Hematopoietic multipotent progenitor cell treated with erythropoietin and hydrocortisone succinate and interleukin-3 and kit ligand, for 4 days (in vitro differentiated cells): ENCODE data around the gene MITF.

Experiments
- DNase-seq: peaks from one replicate; pipeline ENCODE4 v3.0.0-alpha.2; 2015

The MITF gene, protein sequence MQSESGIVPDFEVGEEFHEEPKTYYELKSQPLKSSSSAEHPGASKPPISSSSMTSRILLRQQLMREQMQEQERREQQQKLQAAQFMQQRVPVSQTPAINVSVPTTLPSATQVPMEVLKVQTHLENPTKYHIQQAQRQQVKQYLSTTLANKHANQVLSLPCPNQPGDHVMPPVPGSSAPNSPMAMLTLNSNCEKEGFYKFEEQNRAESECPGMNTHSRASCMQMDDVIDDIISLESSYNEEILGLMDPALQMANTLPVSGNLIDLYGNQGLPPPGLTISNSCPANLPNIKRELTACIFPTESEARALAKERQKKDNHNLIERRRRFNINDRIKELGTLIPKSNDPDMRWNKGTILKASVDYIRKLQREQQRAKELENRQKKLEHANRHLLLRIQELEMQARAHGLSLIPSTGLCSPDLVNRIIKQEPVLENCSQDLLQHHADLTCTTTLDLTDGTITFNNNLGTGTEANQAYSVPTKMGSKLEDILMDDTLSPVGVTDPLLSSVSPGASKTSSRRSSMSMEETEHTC

DNA sequence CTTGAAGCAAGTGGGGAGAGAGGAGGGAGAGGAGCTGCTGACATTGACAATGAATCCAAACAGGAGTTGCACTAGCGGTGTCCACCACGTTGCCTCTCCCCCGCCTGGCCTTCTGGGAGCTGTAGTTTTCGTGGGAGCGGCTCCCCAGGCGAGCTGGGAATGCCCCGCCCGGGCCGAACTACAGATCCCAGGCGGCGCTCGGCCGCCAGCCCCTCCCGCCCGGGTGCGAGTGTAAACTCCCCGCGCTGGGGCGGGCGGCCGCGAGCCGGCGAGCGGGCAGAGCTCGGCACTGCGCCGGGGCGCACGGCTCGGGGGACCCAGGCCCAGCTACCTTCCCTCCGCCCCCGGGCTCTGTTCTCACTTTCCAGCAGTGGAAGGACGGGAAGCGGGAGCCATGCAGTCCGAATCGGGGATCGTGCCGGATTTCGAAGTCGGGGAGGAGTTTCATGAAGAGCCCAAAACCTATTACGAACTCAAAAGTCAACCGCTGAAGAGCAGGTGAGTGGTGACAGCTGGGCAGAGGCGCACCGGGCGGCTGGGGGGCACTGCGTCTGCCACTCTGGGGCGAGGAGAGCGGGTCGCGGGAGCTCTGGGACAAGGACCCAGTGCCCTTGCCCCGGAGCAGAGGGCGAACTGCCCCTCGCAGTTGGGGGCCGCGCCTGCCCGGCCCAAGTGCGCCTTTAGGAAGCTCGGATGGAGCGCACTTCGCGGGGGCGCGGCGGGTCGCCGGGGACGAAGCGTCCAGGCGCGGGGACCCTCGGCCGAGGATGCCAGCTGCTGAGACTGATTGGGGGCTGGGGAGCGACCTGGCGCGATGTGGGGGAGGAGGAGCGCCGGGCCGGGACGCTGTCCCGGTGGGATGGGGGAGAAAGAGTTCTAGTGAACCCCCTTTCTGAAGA lies at the start of gene MITF:
Gene MITF, plus strand, starts transcription at position 261 of the 899 bp plus-strand sequence. Its CDS starts 134 bp downstream, at position 395.
- DNase-seq: peak; percentile 97

DNA sequence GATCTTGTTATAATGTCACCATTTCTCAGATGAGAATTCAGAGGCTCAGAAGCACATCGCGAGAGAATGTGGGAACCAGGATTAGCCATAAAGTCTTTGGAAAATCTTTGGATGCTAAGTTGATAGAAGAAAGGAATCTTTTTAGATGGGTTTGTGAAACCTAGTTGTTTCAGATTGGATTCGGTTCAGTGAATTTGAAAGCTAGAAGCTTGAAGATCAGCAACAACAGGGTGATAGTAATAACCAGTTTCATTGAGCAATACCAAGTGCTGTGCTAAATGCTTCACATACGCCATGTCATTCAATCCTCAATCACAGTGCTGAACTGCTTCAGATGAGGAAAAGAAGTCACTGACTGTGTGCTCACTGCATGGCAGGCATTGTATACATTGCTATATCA lies 47.4 kb upstream of the MITF start:
- no peak for DNase-seq

DNA sequence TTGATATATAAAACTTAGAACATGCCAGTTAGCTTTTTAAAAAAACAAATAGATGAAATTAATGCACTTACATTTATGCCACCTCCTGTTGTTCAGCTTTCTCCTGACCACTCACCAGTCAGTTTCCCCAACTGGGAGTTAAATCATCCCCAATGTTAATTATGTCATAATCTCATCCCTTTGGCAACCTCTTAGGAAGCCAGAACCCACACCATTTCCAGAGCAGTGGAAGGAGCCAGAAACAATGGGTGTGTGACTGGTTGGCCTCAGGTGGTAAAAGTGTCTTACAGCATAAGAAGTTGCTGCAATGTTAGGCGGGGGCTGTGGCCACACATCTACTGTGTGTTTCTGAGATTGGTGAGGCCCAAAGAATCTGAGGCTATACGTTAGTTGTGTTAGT lies 46.5 kb upstream of the MITF start:
- DNase-seq: no peak

DNA sequence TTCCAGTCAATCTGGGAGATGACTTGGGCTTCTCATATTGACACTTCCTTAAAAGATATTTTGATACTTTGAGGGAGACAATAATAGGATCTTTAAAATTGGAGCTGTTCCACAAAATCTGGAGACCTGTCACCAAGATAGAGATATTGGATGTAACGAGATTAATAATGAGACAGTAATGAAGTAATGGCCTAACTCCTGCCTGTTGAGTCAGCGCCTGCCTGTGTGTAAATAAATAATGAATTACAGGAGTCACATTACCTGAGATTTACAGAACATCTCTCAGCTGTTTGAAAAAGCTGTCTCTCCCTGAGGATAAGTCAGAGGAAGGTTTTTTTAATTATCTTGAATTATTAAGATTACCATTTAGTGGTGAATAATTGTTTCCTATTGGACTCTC lies 43.8 kb upstream of the MITF start:
- DNase-seq: no peak

DNA sequence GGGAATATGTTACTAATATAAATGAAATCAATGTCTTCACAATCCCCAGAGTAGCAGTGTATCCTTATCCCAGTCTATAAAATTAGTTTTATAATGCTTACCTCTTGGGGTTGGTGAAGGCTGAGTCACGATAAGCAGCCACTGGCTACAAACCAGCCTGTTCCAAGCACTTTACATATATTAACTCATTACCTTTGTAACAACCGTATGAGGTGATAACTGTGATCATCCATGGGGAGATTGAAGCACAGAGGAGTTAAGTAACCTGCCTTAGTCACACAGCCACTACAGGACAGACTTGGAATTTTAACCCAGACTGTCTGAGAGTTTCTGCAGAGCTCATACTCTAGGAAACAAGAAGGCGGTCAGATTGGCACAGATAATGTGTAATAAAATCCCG lies 43.3 kb upstream of the MITF start:
- DNase-seq: no peak

DNA sequence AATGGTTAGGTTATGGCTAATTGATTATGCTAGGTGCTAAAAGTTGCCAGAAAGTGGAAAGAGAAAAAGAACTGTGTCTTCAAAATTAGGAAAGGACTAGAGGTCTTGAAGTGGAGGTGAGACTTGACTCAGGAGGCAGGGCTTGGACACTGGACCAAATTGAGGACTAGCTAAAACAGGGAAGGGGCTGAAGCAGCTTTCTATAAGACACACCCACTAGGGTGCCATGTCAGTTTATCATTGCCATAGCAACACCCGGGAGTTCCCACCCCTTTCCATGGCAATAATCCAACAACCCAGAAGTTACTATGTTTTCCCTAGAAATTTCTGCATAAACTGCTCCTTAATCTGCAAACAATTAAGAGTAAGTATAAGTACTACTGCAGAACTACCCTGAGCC lies 42.9 kb upstream of the MITF start:
- peak; percentile 16 for DNase-seq

DNA sequence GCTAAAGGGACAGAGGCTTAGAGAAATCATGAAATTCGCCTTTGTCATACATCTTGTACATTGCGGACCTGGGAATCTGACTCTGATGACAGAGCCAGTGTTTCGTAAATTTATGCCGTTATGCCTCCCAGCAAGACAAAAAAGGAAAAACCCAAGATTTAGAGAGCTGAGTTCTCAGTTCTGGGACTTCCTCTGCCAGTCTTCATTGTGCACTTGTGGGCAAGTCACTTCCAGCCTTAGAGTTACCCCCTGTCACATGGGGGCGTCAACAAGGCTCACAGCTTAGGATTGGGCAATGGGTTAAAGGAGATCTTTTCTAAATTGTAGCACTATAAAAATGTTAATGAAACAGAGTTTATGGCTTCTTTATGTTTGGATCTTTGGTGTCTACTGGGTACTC lies 41.9 kb upstream of the MITF start:
- DNase-seq: peak; percentile 14

DNA sequence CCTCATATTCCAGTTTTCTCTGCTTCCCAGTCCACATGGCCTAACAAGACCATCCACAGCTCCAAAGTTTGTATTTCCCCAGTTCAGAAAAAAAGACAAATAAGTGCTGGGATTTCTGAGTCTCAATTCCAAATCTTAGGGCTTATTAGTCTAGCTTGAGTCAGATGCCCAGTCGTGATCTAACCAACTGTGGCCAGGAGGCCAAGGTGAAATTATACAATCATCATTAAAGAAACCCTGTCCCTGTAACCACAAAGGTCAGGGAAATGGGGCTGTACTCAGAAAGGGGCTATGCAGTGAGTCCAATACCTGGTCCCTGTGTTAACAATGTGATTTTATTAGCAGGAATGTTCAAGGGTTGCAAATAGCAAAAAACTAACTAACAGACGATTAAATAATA lies 40.5 kb upstream of the MITF start:
- DNase-seq: no peak

DNA sequence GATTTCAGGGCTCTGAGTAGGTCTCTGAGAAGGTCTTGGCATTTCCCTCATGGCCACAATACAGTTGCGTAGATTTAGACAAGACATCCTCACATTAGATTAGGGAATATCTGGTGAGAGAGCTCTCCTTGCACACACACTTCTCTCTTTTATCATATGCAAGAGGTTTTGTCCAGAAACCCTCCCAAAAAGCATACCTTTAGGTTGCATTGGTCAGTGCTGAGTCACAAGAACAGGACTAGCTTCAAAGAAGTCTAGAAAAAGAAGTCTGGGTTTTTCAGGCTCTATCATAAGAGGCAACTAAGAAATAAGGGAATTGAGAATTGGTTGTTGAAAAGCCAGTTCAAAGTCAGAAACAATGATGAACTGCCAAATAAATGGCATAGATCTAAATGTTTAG lies 40.1 kb upstream of the MITF start:
- no peak for DNase-seq

DNA sequence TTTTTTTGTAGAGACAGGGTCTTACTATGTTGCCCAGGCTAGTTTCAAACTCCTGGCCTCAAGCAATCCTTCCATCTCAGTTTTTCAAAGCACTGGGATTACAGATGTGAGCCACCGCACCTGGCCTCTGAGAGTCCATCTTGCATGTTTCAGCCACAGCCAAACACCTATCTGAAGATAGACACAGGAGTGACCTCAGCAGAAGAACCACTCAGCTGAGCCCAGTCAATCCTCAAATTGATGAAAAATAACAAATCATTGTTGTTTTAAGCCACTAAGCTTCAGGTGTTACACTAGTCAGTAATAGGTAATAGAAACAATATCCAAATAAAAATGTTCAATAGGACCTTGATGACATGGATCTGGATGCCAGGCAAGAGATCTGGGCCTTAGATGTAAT lies 38.3 kb upstream of the MITF start:
- no peak for DNase-seq

DNA sequence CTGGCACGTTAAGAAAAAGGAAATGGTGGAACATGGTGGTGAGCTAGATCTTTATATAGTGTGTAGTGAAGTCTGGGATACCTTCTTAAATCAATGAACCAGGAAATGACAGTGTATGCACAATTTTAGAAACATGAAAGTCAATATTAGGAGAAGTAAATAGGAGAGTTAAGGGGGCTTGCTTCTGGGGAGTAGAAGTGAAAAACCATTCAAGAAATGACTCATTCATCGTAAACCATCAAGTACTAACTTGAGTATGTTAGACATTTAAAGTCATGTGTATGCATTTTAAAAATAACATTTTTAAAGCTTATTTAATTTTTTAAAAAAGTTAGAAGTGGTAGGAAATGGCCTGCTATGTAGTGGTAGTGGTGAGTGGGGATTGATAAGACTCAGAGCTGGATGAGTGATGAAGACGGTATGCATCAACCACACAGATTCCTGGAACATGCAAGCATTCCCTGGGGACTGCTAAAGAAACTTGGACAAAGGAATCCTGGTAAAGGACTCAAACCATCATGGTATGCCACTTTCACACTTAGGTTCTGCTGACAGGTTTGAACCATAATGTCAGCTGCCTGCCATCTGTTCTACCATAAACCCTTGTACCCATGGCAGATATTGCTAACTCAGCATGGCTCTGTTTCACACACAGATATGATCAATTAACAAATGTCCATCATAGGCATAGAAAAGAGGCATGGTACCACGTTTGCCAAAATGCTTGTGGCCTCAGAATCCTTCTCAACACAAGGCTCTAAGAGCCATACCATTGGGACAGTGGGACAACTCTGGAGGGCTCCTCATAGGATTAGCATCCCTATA lies 28.9 kb upstream of the MITF start:
- no peak for DNase-seq

DNA sequence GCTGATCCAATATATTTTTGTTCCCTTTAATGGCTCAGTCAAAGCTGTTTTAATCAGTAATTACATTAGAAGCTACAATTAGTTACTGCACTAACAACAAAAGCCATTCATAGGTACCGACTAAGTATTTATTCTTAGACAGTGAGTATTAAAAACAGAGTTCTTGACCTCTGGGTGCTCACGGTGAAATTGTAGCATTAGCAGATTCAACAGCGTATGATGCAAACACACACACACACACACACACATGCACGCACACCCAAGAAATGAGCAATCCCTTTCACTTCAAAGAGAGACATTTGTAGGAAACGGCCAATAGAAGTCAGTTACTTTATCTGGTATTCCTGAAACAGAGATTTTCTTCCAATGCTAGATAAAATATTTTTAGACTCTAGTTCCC lies 27.0 kb upstream of the MITF start:
- DNase-seq: no peak

DNA sequence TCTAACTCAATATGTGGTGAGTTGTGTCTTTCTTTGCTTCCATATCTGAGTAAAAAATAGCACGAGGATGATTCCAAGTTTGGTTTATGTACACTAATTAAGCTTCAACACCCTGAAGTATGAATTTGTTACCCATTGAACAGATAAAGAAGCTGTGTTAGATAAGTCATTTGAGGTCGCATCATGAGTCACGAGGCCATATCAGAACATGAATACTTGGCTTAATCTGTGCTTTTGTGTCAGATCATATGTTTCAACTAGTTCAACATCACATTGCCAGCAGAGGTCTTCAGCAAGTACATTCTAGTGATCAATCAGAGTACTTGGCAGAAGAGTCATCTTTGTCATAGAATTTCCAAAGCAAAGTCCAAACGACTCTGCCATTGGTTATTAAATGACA lies 26.3 kb upstream of the MITF start:
- DNase-seq: peak; percentile 25

DNA sequence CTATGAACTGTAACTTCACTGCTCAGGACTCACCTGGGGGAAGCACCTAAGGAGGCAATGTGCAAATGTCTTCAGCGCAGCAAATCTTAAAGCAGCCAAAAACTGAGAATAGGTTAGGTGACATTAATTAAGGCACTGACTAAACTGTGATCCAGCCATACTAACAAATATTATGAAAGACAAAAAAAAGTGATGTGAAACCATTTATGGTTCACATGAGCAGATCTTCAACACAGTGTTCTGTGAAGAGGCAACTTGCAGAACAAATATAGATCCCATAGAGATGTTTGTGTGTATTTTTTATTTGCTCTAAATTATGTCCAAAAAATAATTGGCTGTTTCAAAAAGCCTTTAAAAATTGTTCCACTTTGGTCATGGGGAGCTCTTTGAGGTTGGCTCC lies 24.1 kb upstream of the MITF start:
- DNase-seq: no peak

DNA sequence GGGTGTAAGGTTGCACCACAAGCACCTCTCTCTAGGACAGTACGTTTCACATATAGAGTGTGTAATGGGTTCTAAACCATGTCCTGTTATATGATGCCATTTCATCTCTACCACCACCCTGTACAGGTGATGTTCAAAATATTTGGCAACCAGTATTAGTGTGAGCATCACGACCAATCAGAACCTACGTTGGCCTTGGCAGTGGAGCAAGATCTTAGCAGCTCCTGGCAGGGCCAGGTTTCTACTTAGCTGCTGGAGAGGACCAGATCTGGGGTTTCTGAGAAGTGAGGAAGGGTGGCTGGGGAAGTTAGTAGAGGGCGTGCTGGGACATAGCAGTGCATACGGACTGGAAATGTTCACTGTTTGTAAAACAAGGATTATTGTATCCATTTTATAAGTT lies 23.1 kb upstream of the MITF start:
- DNase-seq: no peak

DNA sequence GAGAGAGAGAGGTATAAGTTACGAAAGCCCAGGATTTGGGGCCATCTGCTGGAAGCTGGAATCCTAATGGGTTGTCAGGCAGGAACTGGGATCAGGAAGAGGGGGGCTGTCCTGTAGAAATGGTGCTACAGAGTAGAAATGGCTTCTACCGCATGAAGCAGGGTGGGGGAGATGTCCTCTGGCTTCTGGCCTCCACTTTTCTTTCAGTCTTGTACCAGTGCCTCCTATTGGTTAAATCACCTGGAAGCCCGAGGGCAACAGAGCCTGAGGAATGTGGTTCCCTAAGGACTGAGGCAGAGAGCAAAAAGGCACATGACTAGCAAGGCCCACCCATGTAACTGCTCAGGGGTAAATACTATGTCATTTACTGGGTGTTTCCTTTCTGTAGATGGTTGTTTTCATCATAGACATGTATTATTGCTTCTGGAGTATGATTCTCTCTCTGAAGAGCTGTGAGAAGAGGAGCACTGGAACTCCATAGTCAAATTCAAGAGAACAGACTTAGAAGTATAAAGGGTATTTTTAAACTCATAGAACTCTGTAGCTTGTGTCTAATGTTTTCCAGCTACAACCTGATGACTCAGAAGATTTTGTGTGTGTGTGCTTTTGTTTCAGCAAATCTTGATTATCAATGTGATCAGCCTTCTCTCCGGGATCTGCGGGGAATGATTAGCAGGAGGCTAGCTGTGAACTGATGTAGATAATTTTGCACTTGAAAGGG lies 20.2 kb upstream of the MITF start:
- peak; percentile 16 for DNase-seq

DNA sequence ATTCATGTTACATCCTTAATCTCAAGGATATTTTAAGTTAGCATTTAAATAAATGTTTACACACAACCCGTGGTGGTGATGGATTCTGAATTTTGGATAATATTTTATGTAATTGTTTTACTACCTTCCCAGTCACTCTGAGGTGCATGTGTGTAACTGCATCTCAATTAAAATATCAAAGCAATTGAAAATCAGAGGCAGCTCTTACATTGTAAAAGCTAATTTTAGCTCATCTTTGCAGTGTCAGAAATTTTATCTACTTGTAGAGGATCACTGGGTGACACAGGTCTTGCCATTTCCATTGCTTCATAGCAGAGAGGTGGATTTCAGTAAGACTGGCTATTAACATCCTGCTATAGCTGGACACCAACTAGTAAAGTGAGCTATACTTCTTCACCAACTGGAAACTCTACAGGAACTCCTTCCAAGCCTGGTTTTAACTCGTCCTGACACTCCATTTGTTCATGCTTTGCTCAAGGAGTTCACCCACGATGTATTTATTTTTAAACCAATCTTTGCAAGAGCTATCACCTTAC lies 19.6 kb upstream of the MITF start:
- DNase-seq: no peak

DNA sequence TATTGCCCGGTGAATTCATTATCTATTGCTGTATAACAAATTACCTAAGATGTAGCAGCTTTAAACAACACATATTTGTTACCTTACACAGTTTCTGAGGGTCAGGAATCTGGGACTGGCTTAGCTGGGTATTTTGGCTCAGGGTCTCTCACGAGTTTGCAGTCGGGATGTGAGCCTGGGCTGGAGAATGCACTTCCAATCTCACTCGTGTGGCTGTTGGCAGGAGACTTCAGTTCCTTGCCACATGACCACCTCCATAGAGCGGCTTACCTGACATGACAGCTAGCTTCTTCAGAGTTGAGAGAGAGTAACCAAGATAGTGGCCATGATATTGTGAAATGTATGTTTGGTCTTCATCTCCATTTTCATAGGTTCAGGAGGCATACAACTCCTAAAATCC lies 18.4 kb upstream of the MITF start:
- no peak for DNase-seq

DNA sequence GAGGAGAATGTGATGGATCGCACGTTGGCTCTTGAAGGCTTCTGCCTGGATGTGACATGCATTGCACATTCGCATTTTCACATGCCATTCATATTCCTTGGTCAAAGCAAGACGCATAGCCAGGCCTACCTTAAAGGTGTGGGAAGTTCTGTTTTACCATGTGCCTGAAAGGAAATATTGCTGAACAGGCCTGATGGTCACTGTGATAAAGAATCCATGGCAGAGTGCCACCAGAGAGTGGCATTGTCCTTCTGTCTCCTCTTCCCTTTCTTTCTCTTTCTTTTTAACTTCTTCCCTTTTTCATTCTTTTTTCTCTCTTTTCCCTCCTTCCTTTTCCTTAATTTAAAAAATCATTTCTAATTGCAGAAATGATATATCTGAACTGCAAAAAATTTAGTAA lies 15.9 kb upstream of the MITF start:
- peak; percentile 60 for DNase-seq

DNA sequence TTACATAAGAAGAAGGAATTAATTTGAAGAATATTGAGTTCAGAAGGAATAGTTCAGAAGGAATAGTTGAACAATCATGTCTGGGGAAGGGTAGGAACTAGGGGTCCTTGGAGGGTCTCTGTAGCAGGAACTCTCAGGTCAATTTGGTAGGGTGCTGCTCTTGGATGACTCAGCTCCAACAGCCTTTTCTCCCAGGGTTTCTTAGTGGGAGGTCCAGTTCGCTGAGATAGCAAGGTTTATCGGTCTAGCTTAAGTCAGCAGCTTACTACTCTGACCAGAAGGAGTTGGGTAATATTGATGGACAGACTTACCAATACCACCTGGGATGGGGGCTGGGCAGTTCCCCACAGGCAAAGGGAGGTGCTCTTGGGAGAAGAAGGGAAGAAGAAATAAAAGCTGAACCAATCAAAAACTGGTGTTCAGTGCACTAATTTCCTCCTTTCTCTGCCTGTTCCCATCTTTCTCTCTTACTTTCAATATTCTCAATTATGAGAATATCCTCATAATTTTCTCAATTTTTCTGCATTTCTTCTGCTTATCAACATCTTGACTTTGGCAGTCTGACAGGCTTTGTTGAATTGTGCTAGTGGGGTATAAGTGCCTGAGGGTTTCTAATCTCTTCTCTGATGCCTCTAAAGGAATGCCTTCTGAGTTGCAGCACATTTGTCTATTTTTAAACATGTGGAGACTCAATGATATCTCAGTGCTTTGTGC lies 14.4 kb upstream of the MITF start:
- peak; percentile 75 for DNase-seq

DNA sequence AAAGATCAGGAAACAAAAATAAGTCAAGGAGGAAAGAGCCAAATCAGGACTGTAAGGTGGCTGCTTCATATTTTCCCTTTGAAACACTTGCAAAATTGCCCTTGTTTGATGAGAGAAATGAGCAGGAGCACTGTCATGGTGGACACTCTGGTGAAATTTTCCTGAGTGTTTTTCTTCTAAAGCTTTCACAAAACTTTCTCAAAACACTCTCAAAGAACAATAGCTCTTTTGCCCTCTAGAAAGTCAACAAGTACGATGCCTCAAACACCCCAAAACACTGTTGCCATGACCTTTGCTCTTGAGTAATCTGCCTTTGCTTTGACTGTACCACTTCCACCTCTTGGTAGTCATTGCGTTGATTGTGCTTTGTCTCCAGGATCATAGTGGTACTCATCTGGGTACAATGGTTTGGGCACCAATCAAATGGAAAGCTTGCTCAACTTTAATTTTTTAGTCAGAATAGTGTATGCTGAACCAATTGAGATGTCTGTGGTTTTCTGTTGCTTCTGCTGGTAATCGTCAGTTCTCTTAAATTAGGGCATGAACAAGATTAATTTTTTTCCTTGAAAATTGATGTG lies 13.2 kb upstream of the MITF start:
- no peak for DNase-seq
